GM23338 (cell line): ENCODE results near the gene EPO. TPM values are rescaled to one million over a fixed set of nuclear protein-coding genes. Genes with fewer than 3 reads are reported as not detected.
A peak's percentile ranks its signal among the peaks of the same experiment; 100 is the strongest.

Source experiments
- ATAC-seq: fragments of 200-7000 bp; cut with Tn5 transposase; 3 replicates; pipeline ENCODE4 v1.9.1; 2020
- DNase-seq: peaks from one replicate; pipeline ENCODE4 v3.0.0-alpha.2; 2015; ENCODE audit warnings: low spot score
- H2AFZ ChIP-seq: fragments of 200-600 bp; sonication (generic); 2 replicates; pipeline ENCODE4 v1.8.0; 2016; ENCODE audit warnings: antibody characterized with exemption, mild to moderate bottlenecking, moderate library complexity
- H3F3A ChIP-seq: fragments of 200-600 bp; sonication (generic); replicated peaks from 2 replicates; pipeline ENCODE4 v1.8.0; 2017; ENCODE audit warnings: antibody characterized with exemption, mixed run types, low read depth
- H3K27ac ChIP-seq: fragments of 200-600 bp; sonication (generic); 2 replicates; pipeline ENCODE4 v1.6.1; 2016; ENCODE audit warnings: low read depth
- H3K27me3 ChIP-seq: fragments of 200-600 bp; sonication (generic); 2 replicates; pipeline ENCODE4 v1.8.0; 2016; ENCODE audit warnings: mild to moderate bottlenecking, mixed run types, moderate library complexity; ENCODE audit not compliant: insufficient read depth
- H3K36me3 ChIP-seq: fragments of 200-600 bp; sonication (generic); 2 replicates; pipeline ENCODE4 v1.8.0; 2016; ENCODE audit warnings: mild to moderate bottlenecking; ENCODE audit not compliant: insufficient read depth
- H3K4me1 ChIP-seq: fragments of 200-600 bp; sonication (generic); 2 replicates; pipeline ENCODE4 v1.8.0; 2016; ENCODE audit warnings: mild to moderate bottlenecking, moderate library complexity; ENCODE audit not compliant: insufficient read depth
- H3K4me2 ChIP-seq: fragments of 200-600 bp; sonication (generic); 2 replicates; pipeline ENCODE4 v1.7.1; 2017; ENCODE audit warnings: mixed run types
- H3K4me3 ChIP-seq: fragments of 200-600 bp; sonication (generic); 2 replicates; pipeline ENCODE4 v1.6.1; 2016; ENCODE audit warnings: mixed run types
- H3K79me2 ChIP-seq: fragments of 200-600 bp; sonication (generic); replicated peaks from 2 replicates; pipeline ENCODE4 v1.8.0; 2017; ENCODE audit warnings: mild to moderate bottlenecking; ENCODE audit not compliant: insufficient read depth
- H3K9me2 ChIP-seq: fragments of 200-600 bp; sonication (generic); 2 replicates; pipeline ENCODE4 v1.8.0; 2017; ENCODE audit not compliant: insufficient read depth
- H4K20me1 ChIP-seq: fragments of 200-600 bp; sonication (generic); replicated peaks from 2 replicates; pipeline ENCODE4 v1.8.0; 2017; ENCODE audit warnings: mild to moderate bottlenecking; ENCODE audit not compliant: insufficient read depth
- H3K27ac Mint-ChIP-seq: 2 replicates; pipeline ENCODE4 v1.8.0; 2020; ENCODE audit warnings: inconsistent platforms, mild to moderate bottlenecking, moderate library complexity, mixed read lengths
- H3K27me3 Mint-ChIP-seq: 3 replicates; pipeline ENCODE4 v1.8.0; 2022; ENCODE audit warnings: low read depth, mild to moderate bottlenecking, moderate library complexity, mixed read lengths, inconsistent platforms; ENCODE audit not compliant: insufficient read depth, poor library complexity
- H3K36me3 Mint-ChIP-seq: 3 replicates; pipeline ENCODE4 v1.8.0; 2021; ENCODE audit warnings: low read depth, mild to moderate bottlenecking, inconsistent platforms, moderate library complexity, mixed read lengths
- H3K4me1 Mint-ChIP-seq: 3 replicates; pipeline ENCODE4 v1.8.0; 2020; ENCODE audit warnings: mild to moderate bottlenecking, inconsistent platforms, mixed read lengths
- H3K4me3 Mint-ChIP-seq: 3 replicates; pipeline ENCODE4 v1.8.0; 2021; ENCODE audit warnings: moderate library complexity, mild to moderate bottlenecking, inconsistent platforms, mixed read lengths
- H3K9me3 Mint-ChIP-seq: 3 replicates; pipeline ENCODE4 v1.8.0; 2020; ENCODE audit warnings: moderate library complexity, mild to moderate bottlenecking, inconsistent platforms, mixed read lengths
- CREB1 ChIP-seq: fragments of 250-450 bp; sonication (Bioruptor Pico); IDR thresholded peaks from 2 replicates; pipeline ENCODE4 v1.5.0; 2020; ENCODE audit warnings: low read depth, mild to moderate bottlenecking, moderate library complexity
- CTCF ChIP-seq, 2 experiments: fragments of 200-600 bp in 1 of 2; sonication (generic) in 1 of 2; conservative IDR thresholded peaks; 2 replicates each; pipeline versions ENCODE4 v1.5.1 to v1.6.1; 2016 to 2017; ENCODE audit warnings: antibody characterized with exemption in 2 of 2, low read depth in 2 of 2, mild to moderate bottlenecking in 2 of 2, moderate library complexity in 1 of 2
- ETS1 ChIP-seq: IDR thresholded peaks from 2 replicates; pipeline ENCODE4 v1.6.1; 2016; ENCODE audit warnings: antibody characterized with exemption
- EZH2 ChIP-seq: fragments of 200-600 bp; sonication (generic); IDR thresholded peaks from one replicate; pipeline ENCODE4 v1.8.0; 2017; ENCODE audit warnings: antibody characterized with exemption, mild to moderate bottlenecking, low read depth; ENCODE audit not compliant: unreplicated experiment
- EZH2phosphoT487 ChIP-seq: fragments of 200-600 bp; sonication (generic); IDR thresholded peaks from one replicate; pipeline ENCODE4 v1.8.1; 2018; ENCODE audit warnings: antibody characterized with exemption; ENCODE audit not compliant: unreplicated experiment
- JUNB ChIP-seq: IDR thresholded peaks from one replicate; pipeline ENCODE4 v1.6.1; 2016; ENCODE audit warnings: antibody characterized with exemption; ENCODE audit not compliant: unreplicated experiment
- NANOG ChIP-seq: IDR thresholded peaks from 2 replicates; pipeline ENCODE4 v1.6.1; 2016; ENCODE audit warnings: antibody characterized with exemption, borderline replicate concordance
- POLR2AphosphoS5 ChIP-seq: IDR thresholded peaks from 2 replicates; pipeline ENCODE4 v1.6.1; 2016; ENCODE audit warnings: antibody characterized with exemption, low read depth
- REST ChIP-seq: IDR thresholded peaks from one replicate; pipeline ENCODE4 v1.6.1; 2018; ENCODE audit warnings: antibody characterized with exemption; ENCODE audit not compliant: unreplicated experiment
- STAT1 ChIP-seq: IDR thresholded peaks from one replicate; pipeline ENCODE4 v1.6.1; 2016; ENCODE audit warnings: antibody characterized with exemption; ENCODE audit not compliant: unreplicated experiment
- ZNF114 ChIP-seq: fragments of 250-450 bp; sonication (Bioruptor Pico); IDR thresholded peaks from 2 replicates; pipeline ENCODE4 v1.5.0; 2020; ENCODE audit warnings: mild to moderate bottlenecking, moderate library complexity
- ZNF331 ChIP-seq: fragments of 250-450 bp; sonication (Bioruptor Pico); IDR thresholded peaks from 2 replicates; pipeline ENCODE4 v1.5.0; 2020; ENCODE audit warnings: low read depth, mild to moderate bottlenecking, moderate library complexity
- ZNF462 ChIP-seq: fragments of 250-450 bp; sonication (Bioruptor Pico); IDR thresholded peaks from 2 replicates; pipeline ENCODE4 v1.5.0; 2020; ENCODE audit warnings: mild to moderate bottlenecking, moderate library complexity
- polyA plus RNA-seq: library from polyadenylated mRNA; unstranded; fragments of >200 nt; fragmentation: Nextera tagmentation; extraction: Ambion mirVana; gene quantifications from 2 replicates; pipeline ENCODE4 v1.2.1, GENCODE V29; 2016
- total RNA-seq: library from RNA; depleted of rRNA; stranded (reverse); fragments of >200 nt; shearing (Covaris generic); gene quantifications from 2 replicates; pipeline ENCODE4 v1.2.3, GENCODE V29; 2014

EPO gene
- total and polyA plus RNA-seq, 2 experiments from 2014 or later = 1.0 TPM; not detected in 1

GRCh38 chr7:100764841-100765240 is 44.6 kb downstream of the EPO start:
- Histone ChIP-seq H3K79me2 (no peaks in the 10 kb centered on the region), H3K36me3 (no peaks in the 10 kb centered on the region), H2AFZ (peak overlapping the region; percentile 32; the same call in 1 of the 2 replicates), H3F3A (no peaks in the 10 kb centered on the region), H3K4me3 (no peak overlapping the region), H3K4me1 (no peaks in the 10 kb centered on the region), H3K4me2 (no peak overlapping the region), H4K20me1 (no peaks in the 10 kb centered on the region), H3K27me3 (no peaks in the 10 kb centered on the region), H3K27ac (no peak overlapping the region), H3K9me2 (no peaks in the 10 kb centered on the region)
- ATAC-seq (peak; percentile 42), DNase-seq (no peak)
- Mint-ChIP-seq H3K27ac (no peak overlapping the region), H3K27me3 (peaks cover 12% of the 10 kb centered on the region), H3K4me1 (peaks cover 3% of the 10 kb centered on the region; the same call in 1 of the 3 replicates), H3K9me3 (no peaks in the 10 kb centered on the region), H3K4me3 (no peak overlapping the region), H3K36me3 (no peaks in the 10 kb centered on the region)
- no peak for TF ChIP-seq STAT1
- no peak for TF ChIP-seq EZH2
- TF ChIP-seq NANOG = no peak
- TF ChIP-seq POLR2AphosphoS5 = no peak
- no peak for TF ChIP-seq JUNB
- TF ChIP-seq ZNF114 (CRISPR knock-in tag) = no peak
- TF ChIP-seq REST = no peak
- TF ChIP-seq EZH2phosphoT487 = no peak
- TF ChIP-seq CTCF (conservative IDR thresholded peaks at IDR 0.05; ENCODE audit: low read depth in 2 of 2) = no peak
- no peak for TF ChIP-seq ZNF331
- no peak for TF ChIP-seq CREB1 (CRISPR knock-in tag)
- no peak for TF ChIP-seq ZNF462 (CRISPR knock-in tag)
- no peak for TF ChIP-seq ETS1
